ENCODE results near the gene SLC47A2. TPM values are rescaled to one million over a fixed set of nuclear protein-coding genes. Genes with fewer than 3 reads are reported as not detected.

The SLC47A2 gene
- total RNA-seq, 1 experiment from 2014 or later = not detected

GRCh38 chr17:19727501-19728078, 11.2 kb upstream of the SLC47A2 start:
- no peak overlapping the region for H3K4me3 ChIP-seq (ENCODE audit: low read length)
- H3K27ac ChIP-seq (ENCODE audit: low read length) = no peak overlapping the region
- no peaks in the 10 kb centered on the region for H3K36me3 ChIP-seq (ENCODE audit: insufficient read depth, low read length)
- H3K4me2 ChIP-seq (ENCODE audit: low read depth, low read length, poor library complexity, severe bottlenecking) = no peak overlapping the region
- H3K9ac ChIP-seq (ENCODE audit: low read length) = no peak overlapping the region
- no peaks in the 10 kb centered on the region for H3K79me2 ChIP-seq (ENCODE audit: low read length)
- H4K20me1 ChIP-seq (ENCODE audit: insufficient read depth, low read depth, low read length) = no peaks in the 10 kb centered on the region
- H3K4me1 ChIP-seq (ENCODE audit: low read length) = no peaks in the 10 kb centered on the region
- no peaks in the 10 kb centered on the region for H3K9me2 ChIP-seq (replicated peaks; ENCODE audit: insufficient read depth, low read length)
- H3K27me3 ChIP-seq (ENCODE audit: low read length) = no peaks in the 10 kb centered on the region
- DNase-seq = no peak
- H3K9me3 ChIP-seq (ENCODE audit: low read length) = no peaks in the 10 kb centered on the region
- H2AFZ ChIP-seq (ENCODE audit: low read length) = no peak overlapping the region

- Histone ChIP-seq H4K20me1 (ENCODE audit: insufficient read depth, low read depth, low read length) (no peaks in the 10 kb centered on the region), H3K79me2 (ENCODE audit: low read length) (no peaks in the 10 kb centered on the region), H2AFZ (ENCODE audit: low read length) (no peak overlapping the region), H3K9ac (ENCODE audit: low read length) (no peak overlapping the region), H3K4me3 (ENCODE audit: low read length) (no peak overlapping the region), H3K9me2 (replicated peaks; ENCODE audit: insufficient read depth, low read length) (no peaks in the 10 kb centered on the region), H3K27me3 (ENCODE audit: low read length) (no peaks in the 10 kb centered on the region), H3K36me3 (ENCODE audit: insufficient read depth, low read length) (no peaks in the 10 kb centered on the region), H3K4me2 (ENCODE audit: low read depth, low read length, poor library complexity, severe bottlenecking) (no peak overlapping the region), H3K9me3 (ENCODE audit: low read length) (no peaks in the 10 kb centered on the region), H3K4me1 (ENCODE audit: low read length) (no peaks in the 10 kb centered on the region), H3K27ac (ENCODE audit: low read length) (no peak overlapping the region)
- no peak for DNase-seq
These were observed 10.4 kb upstream of the SLC47A2 start for GRCh38 chr17:19726631-19727376.

GRCh38 chr17:19725486-19725885, 9.1 kb upstream of the SLC47A2 start:
- no peak overlapping the region for H3K9ac ChIP-seq (ENCODE audit: low read length)
- no peak overlapping the region for H2AFZ ChIP-seq (ENCODE audit: low read length)

GRCh38 chr17:19724501-19725420, 8.4 kb upstream of the SLC47A2 start:
- Histone ChIP-seq H3K27me3 (ENCODE audit: low read length) (no peaks in the 10 kb centered on the region), H3K4me3 (ENCODE audit: low read length) (no peak overlapping the region), H3K9me2 (replicated peaks; ENCODE audit: insufficient read depth, low read length) (no peaks in the 10 kb centered on the region), H2AFZ (ENCODE audit: low read length) (no peak overlapping the region), H3K4me2 (ENCODE audit: low read depth, low read length, poor library complexity, severe bottlenecking) (no peak overlapping the region), H3K9ac (ENCODE audit: low read length) (no peak overlapping the region), H3K4me1 (ENCODE audit: low read length) (no peaks in the 10 kb centered on the region), H3K9me3 (ENCODE audit: low read length) (no peaks in the 10 kb centered on the region), H3K79me2 (ENCODE audit: low read length) (no peaks in the 10 kb centered on the region), H3K27ac (ENCODE audit: low read length) (no peak overlapping the region), H4K20me1 (ENCODE audit: insufficient read depth, low read depth, low read length) (no peaks in the 10 kb centered on the region), H3K36me3 (ENCODE audit: insufficient read depth, low read length) (no peaks in the 10 kb centered on the region)
- DNase-seq = no peak

More at GRCh38 chr17:19725486-19725885, 9.1 kb upstream of the SLC47A2 start:
- Histone ChIP-seq H3K4me1 (ENCODE audit: low read length) (no peaks in the 10 kb centered on the region), H3K9me2 (replicated peaks; ENCODE audit: insufficient read depth, low read length) (no peaks in the 10 kb centered on the region), H3K4me3 (ENCODE audit: low read length) (no peak overlapping the region), H3K27ac (ENCODE audit: low read length) (no peak overlapping the region), H3K27me3 (ENCODE audit: low read length) (no peaks in the 10 kb centered on the region), H3K4me2 (ENCODE audit: low read depth, low read length, poor library complexity, severe bottlenecking) (no peak overlapping the region), H4K20me1 (ENCODE audit: insufficient read depth, low read depth, low read length) (no peaks in the 10 kb centered on the region), H3K36me3 (ENCODE audit: insufficient read depth, low read length) (no peaks in the 10 kb centered on the region), H3K9me3 (ENCODE audit: low read length) (no peaks in the 10 kb centered on the region), H3K79me2 (ENCODE audit: low read length) (no peaks in the 10 kb centered on the region)
- DNase-seq = no peak

GRCh38 chr17:19723964-19724363, 7.6 kb upstream of the SLC47A2 start:
- H2AFZ ChIP-seq (ENCODE audit: low read length) = no peak overlapping the region
- H3K9me3 ChIP-seq (ENCODE audit: low read length) = no peaks in the 10 kb centered on the region
- no peak overlapping the region for H3K9ac ChIP-seq (ENCODE audit: low read length)
- DNase-seq = no peak
- no peaks in the 10 kb centered on the region for H3K9me2 ChIP-seq (replicated peaks; ENCODE audit: insufficient read depth, low read length)
- no peaks in the 10 kb centered on the region for H3K79me2 ChIP-seq (ENCODE audit: low read length)
- no peaks in the 10 kb centered on the region for H3K36me3 ChIP-seq (ENCODE audit: insufficient read depth, low read length)
- H3K27ac ChIP-seq (ENCODE audit: low read length) = no peak overlapping the region
- H3K4me1 ChIP-seq (ENCODE audit: low read length) = no peaks in the 10 kb centered on the region
- H3K4me3 ChIP-seq (ENCODE audit: low read length) = no peak overlapping the region
- H3K4me2 ChIP-seq (ENCODE audit: low read depth, low read length, poor library complexity, severe bottlenecking) = no peak overlapping the region
- peaks cover 2% of the 10 kb centered on the region; the same call in 1 of the 2 replicates for H4K20me1 ChIP-seq (ENCODE audit: insufficient read depth, low read depth, low read length)
- no peaks in the 10 kb centered on the region for H3K27me3 ChIP-seq (ENCODE audit: low read length)

- H3K36me3 ChIP-seq (ENCODE audit: insufficient read depth, low read length) = no peaks in the 10 kb centered on the region
- H3K79me2 ChIP-seq (ENCODE audit: low read length) = no peaks in the 10 kb centered on the region
- no peaks in the 10 kb centered on the region for H3K4me1 ChIP-seq (ENCODE audit: low read length)
- H3K9me3 ChIP-seq (ENCODE audit: low read length) = no peaks in the 10 kb centered on the region
- peaks cover 3% of the 10 kb centered on the region; the same call in 1 of the 2 replicates for H4K20me1 ChIP-seq (ENCODE audit: insufficient read depth, low read depth, low read length)
- H3K9ac ChIP-seq (ENCODE audit: low read length) = no peak overlapping the region
- H2AFZ ChIP-seq (ENCODE audit: low read length) = no peak overlapping the region
- no peak overlapping the region for H3K4me3 ChIP-seq (ENCODE audit: low read length)
- DNase-seq = no peak
- H3K9me2 ChIP-seq (replicated peaks; ENCODE audit: insufficient read depth, low read length) = no peaks in the 10 kb centered on the region
- H3K27ac ChIP-seq (ENCODE audit: low read length) = no peak overlapping the region
- no peak overlapping the region for H3K4me2 ChIP-seq (ENCODE audit: low read depth, low read length, poor library complexity, severe bottlenecking)
- H3K27me3 ChIP-seq (ENCODE audit: low read length) = no peaks in the 10 kb centered on the region
These were observed 4.4 kb upstream of the SLC47A2 start for GRCh38 chr17:19720631-19721426.

- Histone ChIP-seq H3K4me3 (ENCODE audit: low read length) (no peak overlapping the region), H3K27ac (ENCODE audit: low read length) (no peak overlapping the region), H3K9ac (ENCODE audit: low read length) (no peak overlapping the region), H3K4me2 (ENCODE audit: low read depth, low read length, poor library complexity, severe bottlenecking) (no peak overlapping the region), H3K27me3 (ENCODE audit: low read length) (no peaks in the 10 kb centered on the region), H4K20me1 (ENCODE audit: insufficient read depth, low read depth, low read length) (peaks cover 3% of the 10 kb centered on the region; the same call in 1 of the 2 replicates), H3K79me2 (ENCODE audit: low read length) (no peaks in the 10 kb centered on the region), H3K9me2 (replicated peaks; ENCODE audit: insufficient read depth, low read length) (no peaks in the 10 kb centered on the region), H3K4me1 (ENCODE audit: low read length) (no peaks in the 10 kb centered on the region), H2AFZ (ENCODE audit: low read length) (no peak overlapping the region), H3K36me3 (ENCODE audit: insufficient read depth, low read length) (no peaks in the 10 kb centered on the region), H3K9me3 (ENCODE audit: low read length) (no peaks in the 10 kb centered on the region)
- no peak for DNase-seq
These were observed 3.8 kb upstream of the SLC47A2 start for GRCh38 chr17:19720210-19720475.
